Lower leg skin (tissue), 3 donors: ENCODE data around the gene ORC1.

Experiments
- CTCF ChIP-seq, 3 donors: fragments of 450-650 bp; IDR thresholded peaks; one replicate each; pipeline ENCODE4 v1.5.1; 2016; ENCODE audit warnings: antibody characterized with exemption in 3 of 3, mild to moderate bottlenecking in 3 of 3, moderate library complexity in 2 of 3
- POLR2A ChIP-seq, 2 donors: fragments of 450-650 bp; IDR thresholded peaks; one replicate each; pipeline ENCODE4 v1.6.1; 2016 to 2017; ENCODE audit warnings: antibody characterized with exemption in 2 of 2, mild to moderate bottlenecking in 1 of 2, moderate library complexity in 1 of 2

- no peak for TF ChIP-seq CTCF (IDR thresholded peaks at IDR 0.05)
- no peak for TF ChIP-seq POLR2A (IDR thresholded peaks at IDR 0.05)
Observed at GRCh38 chr1:52424231-52424636, 20.0 kb upstream of the ORC1 start.
